Kidney glomerular epithelial cell (primary cell): ENCODE data around the gene EIF4H.
"Not testable (repeated sequence)": the region's sequence is repeated elsewhere in the genome, so short reads cannot be mapped to it uniquely, and the experiment has no call there.

ENCODE experiments used
- DNase-seq: peaks from one replicate; lab custom pipeline; 2025; lab: John Stamatoyannopoulos, UW

The EIF4H gene

DNA sequence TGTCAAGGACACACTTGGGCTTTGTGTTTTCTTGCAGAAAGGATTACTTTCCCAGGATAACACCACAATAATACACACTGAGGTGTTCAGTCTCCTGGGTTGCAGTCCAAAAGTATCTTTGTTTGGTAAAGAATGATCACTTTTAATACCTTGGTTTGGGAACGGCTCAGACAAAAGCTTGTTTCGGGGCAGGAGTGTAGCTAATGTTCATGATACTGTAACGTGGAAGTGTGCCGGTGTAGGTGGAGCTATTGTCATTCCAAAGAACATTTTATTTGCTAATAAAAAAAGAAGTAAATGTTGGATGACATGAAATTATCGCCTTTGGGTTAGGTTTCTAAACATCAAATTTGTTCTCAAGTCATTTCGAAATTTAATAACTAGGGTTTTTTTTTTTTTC is 1.2 kb downstream of the EIF4H start:
- DNase-seq, result no peak

DNA sequence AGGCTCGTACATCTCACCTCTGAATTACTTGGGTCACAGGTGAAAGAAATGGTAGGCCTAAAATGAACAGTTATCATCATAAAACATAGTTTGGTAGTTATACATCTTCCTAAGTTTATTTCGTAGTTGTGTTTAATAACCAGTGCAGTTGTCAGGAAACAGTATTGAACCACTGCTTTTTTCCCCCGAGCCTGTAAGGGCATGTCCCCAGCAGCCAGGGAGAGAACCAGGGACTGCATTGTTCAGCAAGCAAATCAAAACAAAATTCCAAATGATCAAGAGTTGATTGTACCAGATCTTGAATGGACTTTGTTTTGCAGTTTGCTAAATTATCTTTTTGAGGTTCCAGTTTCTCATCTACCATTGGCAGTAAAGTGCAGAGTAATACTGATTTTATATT is 2.4 kb downstream of the EIF4H start:
- DNase-seq, result no peak

DNA sequence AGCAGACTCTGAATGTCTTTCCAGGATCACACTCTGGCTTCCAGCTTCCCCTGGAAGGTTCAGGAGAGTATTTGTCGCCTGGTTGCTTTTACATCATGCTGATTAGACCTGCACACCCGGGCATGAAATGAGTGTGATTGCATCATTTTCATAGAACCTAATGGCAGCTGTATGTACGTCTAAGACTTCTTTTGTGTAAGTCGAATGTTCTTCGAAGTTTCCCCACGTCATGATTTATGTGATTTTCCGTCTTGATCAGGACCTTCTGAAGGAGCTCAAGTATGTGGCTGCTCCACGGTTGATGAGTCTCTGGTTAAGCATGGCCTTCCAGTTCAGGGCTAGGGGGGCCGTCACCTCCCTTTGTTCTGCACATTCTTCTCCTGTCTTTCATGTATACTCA is 4.5 kb downstream of the EIF4H start:
- peak; percentile 61 for DNase-seq

DNA sequence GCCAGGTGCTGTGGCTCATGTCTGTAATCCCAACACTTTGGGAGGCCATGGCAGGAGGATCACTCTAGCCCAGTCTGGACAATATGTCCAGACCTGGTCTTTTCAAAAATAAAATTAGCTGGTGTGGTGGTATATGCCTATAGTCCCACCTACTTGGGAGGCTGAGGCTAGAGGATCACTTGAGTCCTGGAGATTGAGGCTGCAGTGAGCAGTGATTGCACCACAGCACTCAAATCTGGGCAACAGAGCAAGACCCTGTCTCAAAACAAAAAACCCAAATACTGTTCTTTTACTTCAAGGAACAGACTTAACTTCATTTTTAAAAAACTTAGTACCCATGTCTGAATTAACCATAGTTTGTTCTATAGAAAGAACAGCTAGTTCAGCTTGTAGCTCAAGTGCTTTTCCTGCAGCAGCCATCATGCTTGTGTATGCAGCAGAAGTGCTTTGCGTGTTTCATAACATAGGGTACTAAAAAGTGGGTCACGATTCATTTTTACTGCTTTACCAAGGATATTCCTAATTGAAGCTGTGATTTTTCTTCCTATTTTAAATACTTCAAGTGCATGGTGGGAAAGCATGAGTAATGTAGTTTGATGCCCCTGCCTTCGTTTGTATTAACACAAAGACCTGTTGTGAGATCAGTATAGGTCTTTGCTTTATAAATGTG is 5.9 kb downstream of the EIF4H start:
- no peak for DNase-seq

DNA sequence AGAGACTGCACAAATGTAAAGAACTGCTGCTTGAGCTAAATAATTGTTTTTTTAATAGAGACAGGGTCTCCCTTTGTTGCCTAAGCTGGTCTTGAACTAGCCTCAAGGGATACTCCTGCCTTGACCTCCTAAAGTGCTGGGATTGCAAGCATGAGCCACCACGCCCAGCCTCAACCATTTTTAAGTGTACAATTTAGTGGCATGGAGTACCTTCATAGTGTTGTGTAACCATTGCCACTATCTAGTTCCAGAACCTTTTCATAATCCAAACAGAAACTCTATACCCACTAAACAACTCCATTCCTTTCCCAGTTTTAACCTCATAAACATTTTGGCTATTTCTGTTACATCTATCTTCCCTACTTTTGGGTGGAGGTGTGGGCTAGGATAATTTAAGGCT is 6.7 kb downstream of the EIF4H start:
- no peak for DNase-seq

DNA sequence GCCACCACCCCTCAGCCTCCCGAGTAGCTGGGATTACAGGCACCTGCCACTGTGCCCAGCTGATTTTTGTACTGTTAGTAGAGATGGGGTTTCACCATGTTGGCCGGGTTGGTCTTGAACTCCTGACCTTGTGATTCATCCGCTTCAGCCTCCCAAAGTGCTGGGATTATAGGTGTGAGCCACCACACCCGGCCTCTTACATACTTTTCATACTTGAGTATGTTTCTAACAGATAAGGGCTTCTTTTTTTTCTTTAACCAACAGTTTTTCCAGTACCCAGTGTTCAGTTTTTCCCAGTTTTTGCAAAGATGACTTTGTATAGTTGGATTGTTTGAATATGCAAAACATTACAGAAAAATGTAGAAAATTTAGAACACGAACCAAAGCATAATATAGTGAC is 7.7 kb downstream of the EIF4H start:
- DNase-seq, result no peak

DNA sequence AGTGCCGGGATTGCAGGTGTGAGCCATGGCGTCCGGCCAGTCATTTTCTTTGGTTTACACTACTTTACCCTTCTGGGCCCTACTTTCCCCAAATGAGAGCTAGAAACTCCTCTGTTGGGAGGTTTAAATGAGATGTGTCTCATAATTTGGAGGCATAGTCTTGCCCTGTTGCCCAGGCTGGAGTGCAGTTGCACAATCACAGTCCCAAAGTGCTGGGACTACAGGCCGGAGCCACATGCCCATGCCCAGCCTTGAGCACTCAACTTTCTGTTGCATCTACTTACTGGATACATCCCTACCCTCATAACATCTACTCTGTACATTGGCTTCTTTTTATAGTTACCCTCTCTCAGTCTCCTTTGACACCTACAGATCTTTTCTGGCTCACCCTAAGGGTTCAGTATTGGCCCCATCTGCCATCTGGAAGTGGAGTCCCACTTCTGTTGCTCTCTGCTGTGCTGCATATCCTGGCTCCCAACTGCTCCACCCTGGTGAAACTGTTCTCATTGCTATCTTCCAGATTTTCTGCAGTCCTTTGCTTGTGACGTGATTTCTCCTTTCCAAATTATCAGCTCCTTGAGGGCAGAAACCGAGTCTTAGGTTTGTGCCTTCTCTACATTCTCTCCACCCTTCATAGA is 8.4 kb downstream of the EIF4H start:
- DNase-seq, result no peak

DNA sequence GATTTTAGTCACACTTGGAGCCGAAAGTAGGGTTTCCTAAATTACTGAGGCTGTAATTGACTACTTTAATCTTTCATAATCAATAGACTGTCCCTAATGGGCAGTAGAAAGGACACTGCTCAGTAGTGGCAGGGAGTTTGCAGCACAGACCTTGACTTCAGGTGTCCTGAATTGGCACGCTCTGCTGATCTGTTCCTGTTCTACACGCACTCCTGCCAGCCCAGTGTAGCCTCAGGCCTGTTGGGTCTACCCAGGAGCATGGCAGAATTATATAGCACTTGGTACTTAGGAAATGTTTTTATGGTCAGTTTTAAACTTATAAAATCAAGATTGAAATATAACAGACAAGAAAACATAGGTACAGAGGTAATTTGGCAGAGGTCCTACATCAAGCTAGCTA is 9.0 kb downstream of the EIF4H start:
- DNase-seq, result no peak

DNA sequence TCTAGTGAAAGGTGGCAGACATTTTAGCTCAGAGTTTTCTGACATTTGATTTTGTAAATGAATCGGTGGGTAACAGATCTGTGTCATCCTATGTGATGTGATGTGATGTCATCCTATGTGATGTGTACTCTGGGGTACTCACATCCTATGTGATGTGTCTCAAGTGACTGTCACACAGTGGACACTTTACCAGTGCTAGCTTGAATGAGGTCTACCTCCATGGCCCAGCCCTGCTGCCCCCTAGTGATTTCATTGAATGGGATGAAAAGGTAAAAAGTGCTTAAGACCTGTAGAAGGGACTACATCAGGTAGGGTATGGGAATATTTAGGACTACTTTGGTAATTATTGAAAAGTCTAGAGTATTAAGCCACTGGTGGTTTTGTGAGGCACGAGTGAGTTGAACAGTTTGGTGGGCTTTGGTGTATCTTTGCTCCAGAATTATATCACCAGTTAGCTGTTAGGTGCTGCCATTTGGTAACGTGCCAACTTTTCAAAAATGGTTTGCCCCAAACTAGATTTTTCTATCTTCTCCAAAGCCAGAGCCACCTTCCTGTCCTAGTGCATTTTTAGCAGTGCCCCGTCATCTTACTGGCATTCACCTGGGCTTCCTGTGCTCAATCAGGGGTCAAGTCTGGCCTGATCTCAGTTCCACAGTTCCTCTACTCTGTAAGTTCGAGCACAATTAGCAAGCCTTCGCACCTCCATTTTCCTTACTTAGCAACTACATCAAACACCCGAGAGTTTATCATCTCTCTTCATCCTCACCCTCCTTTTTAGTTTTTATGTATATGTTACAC is 9.7 kb downstream of the EIF4H start:
- DNase-seq, result no peak

DNA sequence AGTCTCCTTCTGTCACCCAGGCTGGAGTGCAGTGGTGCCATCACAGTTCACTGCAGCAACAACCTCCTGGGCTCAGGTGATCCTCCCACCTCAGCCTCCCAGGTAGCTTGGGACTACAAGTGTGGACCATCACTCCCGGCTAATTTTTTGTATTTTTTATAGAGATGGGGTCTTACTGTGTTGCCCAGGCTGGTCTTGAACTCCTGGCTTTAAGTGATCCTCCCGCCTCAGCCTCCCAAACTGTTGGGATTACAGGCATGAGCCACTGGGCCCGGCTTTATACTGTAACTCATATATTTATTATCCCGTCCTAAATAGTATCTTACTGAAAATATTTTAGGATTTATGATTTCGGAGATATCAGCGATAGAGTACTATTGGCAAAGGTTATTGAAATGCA is 10.9 kb downstream of the EIF4H start:
- DNase-seq, result no peak

DNA sequence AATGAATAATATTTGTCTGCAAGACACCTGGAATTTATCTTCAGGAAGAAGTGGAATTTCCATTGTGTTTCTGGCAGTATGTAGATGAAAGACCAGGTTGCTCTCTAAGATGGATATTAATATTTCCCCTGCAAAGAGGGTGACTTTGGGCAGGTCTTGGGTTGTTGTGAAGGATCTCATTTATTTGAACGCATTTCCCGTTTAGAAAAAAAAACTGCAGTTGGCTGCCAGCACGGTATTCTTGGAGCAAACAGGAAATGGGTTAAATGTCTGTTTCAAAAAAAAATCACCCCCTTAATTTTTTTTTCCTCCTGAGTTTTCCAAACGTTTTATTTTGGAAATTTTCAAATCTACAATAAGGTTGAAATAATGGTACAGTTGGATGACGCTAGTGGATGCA is 11.5 kb downstream of the EIF4H start:
- no peak for DNase-seq

DNA sequence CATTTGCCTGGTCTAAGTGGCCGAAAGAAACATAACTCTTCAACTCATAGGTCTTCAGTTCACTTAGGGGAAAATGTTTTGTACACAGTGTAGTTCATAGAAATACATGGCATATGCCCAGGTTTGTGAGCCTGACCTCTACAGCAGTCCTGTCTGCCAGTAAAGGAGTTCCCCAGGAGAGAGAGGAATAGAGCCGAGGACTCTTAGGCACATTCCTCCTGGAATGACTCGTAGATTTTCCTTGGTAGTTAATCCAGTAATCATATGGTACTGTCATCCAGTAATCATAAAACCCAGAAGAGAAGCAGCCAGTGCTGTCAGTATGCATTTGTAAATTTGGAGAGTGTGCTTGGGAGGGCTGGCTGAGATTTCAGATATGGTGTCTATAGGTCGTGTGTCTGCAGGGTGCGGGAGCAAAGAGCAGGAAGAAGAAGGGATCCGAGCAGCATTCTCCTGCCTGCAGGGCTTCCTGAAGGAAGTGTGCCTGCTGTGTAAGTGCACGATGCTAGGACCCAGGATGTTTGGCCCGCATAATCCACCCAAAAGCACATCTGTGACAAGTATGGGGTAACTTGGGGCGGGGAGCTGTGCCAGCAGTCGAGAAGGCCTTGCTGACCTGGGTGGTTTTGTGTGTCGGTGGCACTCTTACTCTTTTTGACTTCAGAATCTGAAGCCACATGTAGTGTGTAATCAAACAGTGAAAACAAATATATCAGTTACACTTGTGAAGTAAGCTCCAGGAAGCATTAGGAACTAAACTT is 13.9 kb downstream of the EIF4H start:
- peak; percentile 58 for DNase-seq

DNA sequence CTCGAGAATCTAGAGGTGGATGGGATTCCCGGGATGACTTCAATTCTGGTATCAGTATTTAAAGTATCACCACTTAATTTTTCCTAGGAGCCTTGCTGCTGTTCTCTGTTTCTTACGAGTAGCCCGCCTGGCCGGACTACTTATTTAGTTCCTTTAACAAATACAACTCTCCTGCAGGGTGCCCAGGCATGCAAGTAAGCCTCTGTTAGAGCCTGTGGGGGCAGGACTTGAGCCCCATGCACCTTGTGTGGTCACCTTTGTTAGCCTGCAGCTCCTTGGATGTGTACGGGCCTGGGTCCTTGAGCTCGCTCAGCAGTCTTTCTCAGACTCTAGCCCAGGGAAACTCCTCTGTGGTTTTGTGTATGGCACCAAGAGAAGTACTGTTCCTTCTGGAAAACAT is 16.1 kb downstream of the EIF4H start:
- no peak for DNase-seq

DNA sequence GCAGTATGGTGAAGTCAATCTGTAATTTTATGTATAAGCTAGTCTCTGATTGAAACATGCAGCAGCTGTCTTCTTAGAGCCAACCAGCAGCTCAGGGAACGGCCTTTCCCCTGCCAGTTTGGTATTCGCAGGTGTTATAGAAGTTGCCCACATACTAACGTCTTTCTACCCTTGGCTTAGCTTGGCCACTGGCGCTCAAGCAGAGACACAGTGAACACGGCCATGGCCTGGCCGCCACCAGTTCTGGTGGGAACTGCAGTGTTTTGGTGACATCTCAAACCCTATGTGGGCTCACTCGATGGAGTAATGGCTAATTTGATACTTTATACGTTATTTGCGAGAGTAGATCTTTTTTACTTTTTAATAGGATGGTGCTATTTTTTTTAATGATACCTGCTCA is 17.1 kb downstream of the EIF4H start:
- no peak for DNase-seq

DNA sequence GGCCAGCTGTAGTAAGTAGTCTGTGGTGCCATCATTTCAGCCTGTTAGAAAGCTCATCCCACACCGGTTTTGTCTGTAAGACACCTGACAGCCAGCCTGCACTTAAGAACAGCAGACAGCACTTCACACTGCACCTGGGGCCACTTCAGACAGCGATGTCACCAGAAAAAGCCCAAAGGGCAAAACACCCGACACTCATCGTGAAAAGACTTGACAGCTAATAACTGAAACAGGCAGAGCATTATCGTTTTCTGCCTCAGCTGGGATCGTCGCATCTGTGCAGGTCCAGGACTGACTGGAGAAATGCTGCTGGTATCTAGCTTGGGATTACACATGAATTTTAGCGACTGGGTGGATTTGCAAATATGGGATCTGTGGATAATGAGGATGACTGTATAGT is 18.9 kb downstream of the EIF4H start:
- DNase-seq, result no peak

DNA sequence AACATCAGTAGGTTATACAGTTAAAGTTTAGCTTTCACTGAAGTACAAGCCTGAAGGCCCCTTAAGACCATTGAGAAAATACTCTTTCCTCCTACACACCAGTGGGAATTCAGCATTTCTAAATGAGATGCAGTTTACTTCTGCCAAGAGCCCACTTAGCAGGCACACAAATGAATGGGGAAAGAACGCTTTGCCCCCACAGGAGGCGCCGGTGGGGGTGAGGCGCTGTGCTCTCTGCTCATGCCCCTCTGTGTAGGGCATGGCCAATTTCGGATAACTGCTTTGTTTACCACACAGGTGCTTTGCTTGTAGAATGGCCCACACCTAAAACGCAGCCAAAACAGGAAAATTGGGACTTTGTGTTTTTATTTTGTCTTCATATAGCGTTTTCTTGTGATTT is 19.8 kb downstream of the EIF4H start:
- no peak for DNase-seq

DNA sequence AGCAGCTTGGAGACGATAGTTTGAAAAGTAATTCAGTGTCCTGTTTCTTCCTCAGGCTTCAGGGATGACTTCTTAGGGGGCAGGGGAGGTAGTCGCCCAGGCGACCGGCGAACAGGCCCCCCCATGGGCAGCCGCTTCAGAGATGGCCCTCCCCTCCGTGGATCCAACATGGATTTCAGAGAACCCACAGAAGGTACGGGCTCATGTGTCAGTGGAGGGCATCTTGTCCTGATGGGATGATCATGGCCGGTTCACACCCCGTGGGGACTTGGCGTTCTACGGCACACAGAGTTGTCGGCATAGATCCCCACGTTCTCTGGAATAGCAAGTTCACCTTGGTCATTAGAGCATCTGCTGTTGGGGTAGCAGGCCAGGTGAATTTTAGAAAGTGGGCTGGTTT is 20.5 kb downstream of the EIF4H start:
- DNase-seq, result no peak

DNA sequence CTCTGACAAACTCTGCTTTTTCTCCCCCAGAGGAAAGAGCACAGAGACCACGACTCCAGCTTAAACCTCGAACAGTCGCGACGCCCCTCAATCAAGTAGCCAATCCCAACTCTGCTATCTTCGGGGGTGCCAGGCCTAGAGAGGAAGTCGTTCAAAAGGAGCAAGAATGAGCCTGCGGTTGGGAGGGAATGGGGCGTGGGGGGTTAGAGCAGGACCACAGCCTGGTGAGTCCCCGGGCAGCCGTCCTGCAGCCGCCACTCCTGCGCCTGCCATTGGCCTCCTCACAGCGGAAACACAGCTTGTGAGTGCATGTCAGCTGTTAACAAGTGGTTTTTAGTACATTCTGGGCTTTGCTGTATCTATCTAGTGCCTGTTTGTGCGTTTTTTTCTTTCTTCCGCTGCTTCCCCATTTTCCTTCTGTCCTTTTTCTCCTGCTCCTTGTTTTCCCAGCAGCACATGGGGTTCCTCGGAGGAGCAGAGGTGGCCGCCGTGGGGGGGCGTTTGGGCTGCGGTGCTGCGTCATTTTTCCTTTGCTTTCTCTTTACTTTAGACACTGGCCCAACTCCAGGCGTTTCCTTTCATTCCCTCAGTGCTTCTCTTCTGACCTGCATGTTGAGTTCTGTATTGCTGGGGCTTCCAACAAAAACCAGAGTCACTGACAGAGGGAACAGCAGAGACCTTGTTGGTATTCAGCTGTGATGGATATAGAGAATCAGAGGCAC is 21.1 kb downstream of the EIF4H start:
- DNase-seq, result not testable (repeated sequence)

DNA sequence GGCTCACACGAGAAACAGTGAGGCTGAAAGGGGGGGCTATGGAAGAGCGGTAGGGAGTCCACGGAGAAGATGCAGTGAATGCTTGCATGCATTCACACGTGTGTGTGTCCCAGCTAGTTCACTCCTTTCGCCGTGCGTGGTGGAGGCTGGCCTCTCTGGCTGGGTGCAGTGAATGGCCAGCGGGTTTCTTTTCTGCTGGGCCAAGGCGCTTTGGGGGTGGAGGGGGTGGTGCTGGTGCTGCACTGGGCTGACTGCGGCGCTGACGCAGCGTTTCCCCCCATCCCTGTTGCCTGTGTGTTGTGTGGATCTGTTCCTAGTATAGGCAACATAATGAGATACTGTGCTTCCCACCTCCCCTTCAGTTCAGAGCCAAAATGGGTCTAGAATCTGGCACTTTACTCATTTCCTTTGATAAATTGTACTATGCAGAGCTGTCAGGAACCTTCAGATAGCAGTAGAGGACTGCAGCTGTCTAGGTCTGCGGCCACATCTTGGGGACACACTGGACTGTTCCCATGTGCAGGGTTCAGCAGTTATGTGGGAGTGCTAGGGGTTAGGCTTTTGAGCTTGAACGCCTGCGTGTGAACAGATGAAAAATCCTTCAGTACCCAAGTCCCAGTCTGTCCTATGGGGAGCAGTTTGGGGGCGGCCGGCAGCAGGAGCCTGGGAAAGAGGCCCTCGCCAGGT is 22.0 kb downstream of the EIF4H start:
- DNase-seq, result not testable (repeated sequence)

DNA sequence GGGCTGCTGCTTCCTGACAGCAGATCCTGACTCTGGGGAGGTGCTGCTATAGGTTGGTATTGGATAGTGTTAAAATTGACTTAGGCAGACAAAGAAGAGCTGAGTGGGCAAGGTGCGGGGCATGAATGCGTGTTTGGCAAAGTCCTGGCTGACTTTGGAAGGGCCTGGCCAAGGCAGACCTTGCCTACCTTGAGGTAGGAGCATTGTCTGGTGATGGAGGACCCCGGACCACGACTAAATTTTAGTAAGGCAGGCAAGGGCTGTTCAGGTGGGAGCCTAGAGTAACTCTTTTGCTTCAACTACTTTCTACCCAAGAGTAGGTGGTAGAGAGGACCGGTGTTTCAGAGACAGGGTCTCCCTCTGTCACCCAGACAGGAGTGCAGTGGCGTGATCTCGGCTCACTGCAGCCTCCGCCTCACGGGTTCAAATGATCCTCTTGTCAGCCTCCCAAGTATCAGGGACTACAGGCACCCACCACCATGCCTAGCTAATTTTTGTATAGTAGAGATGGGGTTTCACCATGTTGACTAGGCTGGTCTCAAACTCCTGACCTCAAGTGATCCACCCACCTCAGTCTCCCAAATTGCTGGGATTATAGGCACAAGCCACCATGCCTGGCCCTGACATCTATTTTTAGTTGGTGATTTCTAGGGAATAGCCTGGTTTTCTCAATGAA is 23.4 kb downstream of the EIF4H start:
- DNase-seq, result no peak
